A673 (cell line): ENCODE data around the gene NARF. TPM values are rescaled to one million over a fixed set of nuclear protein-coding genes. Genes with fewer than 3 reads are reported as not detected.

Experiments used
- BruUV-seq: library from RNA; stranded (reverse); fragments of 400-500 nt; replicated peaks from 2 replicates; lab custom pipeline; 2021; lab: Mats Ljungman, UMichigan
- CTCF ChIA-PET: fragments of 300-600 bp; sonication (Branson Sonifier 250); formaldehyde crosslinking; loops from one replicate; lab custom pipeline; 2022; ENCODE audit warnings: antibody characterized with exemption; lab: Charles Lee
- POLR2A ChIA-PET: fragments of 300-600 bp; sonication (Branson Sonifier 250); formaldehyde crosslinking; loops from one replicate; lab custom pipeline; 2022; ENCODE audit warnings: antibody characterized with exemption; ENCODE audit not compliant: low non-redundant PET; lab: Charles Lee
- DNase-seq: peaks from one replicate; pipeline ENCODE4 v3.0.0-alpha.2; 2015; ENCODE audit warnings: low spot score
- H3K27ac ChIP-seq: fragments of 200-600 bp; sonication (generic); 2 replicates; pipeline ENCODE4 v1.5.1; 2016; ENCODE audit warnings: mixed run types, low read depth, mild to moderate bottlenecking, mixed read lengths, antibody characterized with exemption, low read length; ENCODE audit not compliant: poor library complexity, severe bottlenecking
- H3K27me3 ChIP-seq: fragments of 200-600 bp; sonication (generic); replicated peaks from 2 replicates; pipeline ENCODE4 v1.6.1; 2017; ENCODE audit warnings: mixed run types, low read depth, mild to moderate bottlenecking, mixed read lengths, antibody characterized with exemption, low read length; ENCODE audit not compliant: insufficient read depth, poor library complexity
- H3K36me3 ChIP-seq: fragments of 200-600 bp; sonication (generic); 2 replicates; pipeline ENCODE4 v1.6.1; 2016; ENCODE audit warnings: mixed run types, mild to moderate bottlenecking, mixed read lengths, antibody characterized with exemption, low read length; ENCODE audit not compliant: insufficient read depth, poor library complexity, severe bottlenecking
- H3K4me1 ChIP-seq: fragments of 200-600 bp; sonication (generic); 2 replicates; pipeline ENCODE4 v1.6.1; 2017; ENCODE audit warnings: mixed run types, mild to moderate bottlenecking, mixed read lengths, antibody characterized with exemption, low read length; ENCODE audit not compliant: insufficient read depth, poor library complexity, severe bottlenecking
- H3K4me3 ChIP-seq: fragments of 200-600 bp; sonication (generic); 2 replicates; pipeline ENCODE4 v1.5.1; 2016; ENCODE audit warnings: low read depth, mixed run types, mild to moderate bottlenecking, mixed read lengths, low read length; ENCODE audit not compliant: poor library complexity, severe bottlenecking
- H3K9me3 ChIP-seq: fragments of 200-600 bp; sonication (generic); 2 replicates; pipeline ENCODE4 v1.6.1; 2016; ENCODE audit warnings: mixed run types, low read depth, mild to moderate bottlenecking, mixed read lengths, antibody characterized with exemption, low read length; ENCODE audit not compliant: poor library complexity, severe bottlenecking
- EZH2 ChIP-seq: fragments of 200-600 bp; sonication (generic); IDR thresholded peaks from 2 replicates; pipeline ENCODE4 v1.6.1; 2017; ENCODE audit warnings: borderline replicate concordance, low read depth, mild to moderate bottlenecking, mixed read lengths, antibody characterized with exemption, low read length; ENCODE audit not compliant: poor library complexity, severe bottlenecking
- intact Hi-C: fragments of 100-400 bp; cut with micrococcal nuclease; formaldehyde crosslinking; loops from one replicate; pipeline ENCODE4 v1.10.0; 2022; ENCODE audit not compliant: unreplicated experiment
- total RNA-seq: library from RNA; stranded (reverse); gene quantifications from 2 replicates; pipeline ENCODE4 v1.2.3, GENCODE V29; 2021
- TF ChIP-seq, protein P1 (sequence below): fragments of 300-800, 200-600 bp; sonication (generic); conservative IDR thresholded peaks from 2 replicates; pipeline ENCODE4 v1.5.1; 2017; ENCODE audit warnings: low read depth, mild to moderate bottlenecking, antibody characterized with exemption, low read length, moderate library complexity, mixed read lengths

The NARF gene
- total RNA-seq, 1 experiment from 2014 or later = 74.1 TPM

DNA sequence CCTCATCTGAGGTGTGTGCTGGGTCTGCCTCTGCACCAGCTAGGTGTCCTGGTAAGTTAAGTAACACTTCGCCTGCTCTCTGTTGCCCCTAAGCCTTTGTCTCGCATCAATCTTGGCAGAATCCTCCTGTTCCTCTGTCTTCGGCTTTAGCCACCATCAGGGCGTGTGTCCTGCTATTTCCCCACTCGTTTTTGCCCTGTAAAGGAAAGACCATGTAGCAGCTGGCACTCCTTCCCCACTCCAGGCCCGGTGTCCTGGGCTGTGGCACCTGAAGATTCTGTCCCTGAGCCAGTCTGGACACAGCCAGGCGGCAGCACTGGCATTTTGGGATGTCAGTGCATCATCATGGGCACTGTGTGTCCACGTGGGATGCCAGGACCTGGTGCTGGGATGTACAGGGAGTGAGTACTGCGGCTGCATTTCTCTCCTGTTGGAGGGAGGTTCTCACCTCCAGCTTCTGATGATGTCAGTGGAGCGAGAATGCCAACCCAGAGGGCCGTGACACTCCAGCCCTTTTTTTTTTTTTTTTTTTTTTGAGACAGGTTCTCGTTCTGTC lies 34.8 kb downstream of the NARF start:
- no peaks in the 10 kb centered on the region for H3K4me1 ChIP-seq
- H3K9me3 ChIP-seq = no peaks in the 10 kb centered on the region
- H3K4me3 ChIP-seq = no peak overlapping the region
- intact Hi-C loops = no loop called here
- ChIA-PET POLR2A (no interaction called here), CTCF (no interaction called here)
- no peaks in the 10 kb centered on the region for H3K36me3 ChIP-seq
- TF ChIP-seq, protein P1, sequence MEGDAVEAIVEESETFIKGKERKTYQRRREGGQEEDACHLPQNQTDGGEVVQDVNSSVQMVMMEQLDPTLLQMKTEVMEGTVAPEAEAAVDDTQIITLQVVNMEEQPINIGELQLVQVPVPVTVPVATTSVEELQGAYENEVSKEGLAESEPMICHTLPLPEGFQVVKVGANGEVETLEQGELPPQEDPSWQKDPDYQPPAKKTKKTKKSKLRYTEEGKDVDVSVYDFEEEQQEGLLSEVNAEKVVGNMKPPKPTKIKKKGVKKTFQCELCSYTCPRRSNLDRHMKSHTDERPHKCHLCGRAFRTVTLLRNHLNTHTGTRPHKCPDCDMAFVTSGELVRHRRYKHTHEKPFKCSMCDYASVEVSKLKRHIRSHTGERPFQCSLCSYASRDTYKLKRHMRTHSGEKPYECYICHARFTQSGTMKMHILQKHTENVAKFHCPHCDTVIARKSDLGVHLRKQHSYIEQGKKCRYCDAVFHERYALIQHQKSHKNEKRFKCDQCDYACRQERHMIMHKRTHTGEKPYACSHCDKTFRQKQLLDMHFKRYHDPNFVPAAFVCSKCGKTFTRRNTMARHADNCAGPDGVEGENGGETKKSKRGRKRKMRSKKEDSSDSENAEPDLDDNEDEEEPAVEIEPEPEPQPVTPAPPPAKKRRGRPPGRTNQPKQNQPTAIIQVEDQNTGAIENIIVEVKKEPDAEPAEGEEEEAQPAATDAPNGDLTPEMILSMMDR = no peak
- TF ChIP-seq EZH2 = no peak
- no TSS peak for BruUV-seq
- no peak for DNase-seq
- no peak overlapping the region for H3K27ac ChIP-seq
- no peaks in the 10 kb centered on the region for H3K27me3 ChIP-seq

DNA sequence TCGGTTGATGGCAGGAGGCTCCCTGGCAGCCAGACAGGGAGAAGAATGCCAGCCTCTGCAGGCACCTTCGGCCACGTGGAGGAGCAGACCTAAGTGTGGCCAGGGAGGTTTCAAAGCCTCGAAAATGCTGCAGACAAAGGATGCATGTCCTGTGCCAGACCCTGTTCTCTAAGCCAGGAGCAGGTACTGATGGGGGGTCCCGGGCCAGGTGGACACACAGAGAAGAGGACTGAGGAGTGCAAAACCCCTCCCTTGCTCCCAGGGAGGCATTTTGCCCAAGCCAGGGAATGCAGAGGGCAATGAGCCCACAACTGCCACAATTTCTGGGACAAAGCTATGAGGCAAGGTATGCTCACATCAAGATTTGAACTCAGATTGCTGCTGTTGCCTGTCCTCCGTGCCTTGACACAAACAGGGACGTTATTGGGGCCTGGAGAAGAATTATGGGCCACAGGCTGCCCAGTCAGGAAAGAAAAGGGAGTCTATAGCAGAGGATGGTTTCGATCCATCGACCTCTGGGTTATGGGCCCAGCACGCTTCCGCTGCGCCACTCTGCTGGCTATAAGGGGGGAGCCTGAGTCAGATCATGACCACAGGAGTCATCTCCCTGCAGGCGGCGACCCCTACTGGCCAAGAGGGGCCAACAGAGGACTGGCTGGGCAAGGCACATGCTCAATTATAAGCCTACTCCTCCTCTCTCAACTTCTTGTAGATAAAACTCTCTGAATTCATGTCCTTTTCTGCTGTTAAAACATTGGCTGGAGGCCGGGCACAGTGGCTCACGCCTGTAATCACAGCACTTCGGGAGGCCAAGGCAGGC lies 35.9 kb downstream of the NARF start:
- intact Hi-C loops = no loop called here
- H3K27ac ChIP-seq = no peak overlapping the region
- BruUV-seq = no TSS peak

GRCh38 chr17:82495844-82496528 lies 37.4 kb downstream of the NARF start:
- no TSS peak for BruUV-seq
- no peaks in the 10 kb centered on the region for H3K36me3 ChIP-seq
- POLR2A ChIA-PET = no interaction called here
- CTCF ChIA-PET = no interaction called here
- no peak for DNase-seq
- no peaks in the 10 kb centered on the region for H3K4me1 ChIP-seq
- intact Hi-C loops = no loop called here
- TF ChIP-seq EZH2 = no peak
- TF ChIP-seq, protein P1 = no peak
- H3K4me3 ChIP-seq = no peak overlapping the region
- H3K27me3 ChIP-seq = no peaks in the 10 kb centered on the region
- H3K9me3 ChIP-seq = no peaks in the 10 kb centered on the region
- H3K27ac ChIP-seq = no peak overlapping the region

More for the DNA sequence above, 35.9 kb downstream of the NARF start:
- no peaks in the 10 kb centered on the region for H3K9me3 ChIP-seq
- TF ChIP-seq, protein P1 = peak; percentile 82
- TF ChIP-seq EZH2 = no peak
- no peaks in the 10 kb centered on the region for H3K36me3 ChIP-seq
- peak; percentile 96 for DNase-seq
- no peaks in the 10 kb centered on the region for H3K27me3 ChIP-seq
- H3K4me1 ChIP-seq = no peaks in the 10 kb centered on the region
- H3K4me3 ChIP-seq = no peak overlapping the region
- POLR2A ChIA-PET = no interaction called here
- CTCF ChIA-PET = interaction anchor here (0.6 kb wide), 1 partner anchor 457 kb away, joined by 3 read pairs; the partner anchor contains the start of gene DCXR
